BJ (cell line): Measurements from ENCODE around the gene MARS1. TPM values are rescaled to one million over a fixed set of nuclear protein-coding genes. Genes with fewer than 3 reads are reported as not detected.
A peak's percentile ranks its signal among the peaks of the same experiment; 100 is the strongest.

Source experiments
- CTCF ChIA-PET: fragments of 350-600 bp; formaldehyde crosslinking; extraction: SDS; loops from one replicate; lab custom pipeline; 2021; ENCODE audit warnings: antibody characterized with exemption, inconsistent platforms; lab: Yijun Ruan, JAX
- POLR2A ChIA-PET: fragments of 300-600 bp; sonication (Branson Sonifier 250); formaldehyde crosslinking; extraction: SDS; loops from one replicate; lab custom pipeline; 2021; ENCODE audit warnings: antibody characterized with exemption; lab: Charles Lee
- DNase-seq: peaks from one replicate; pipeline ENCODE4 v3.0.0-alpha.2; 2011; ENCODE audit warnings: low read depth
- H3K27me3 ChIP-seq: 2 replicates; pipeline ENCODE4 v1.6.0; 2011; ENCODE audit warnings: low read length; ENCODE audit not compliant: control insufficient read depth, insufficient read depth
- H3K36me3 ChIP-seq: 2 replicates; pipeline ENCODE4 v1.5.1; 2011; ENCODE audit warnings: low read length; ENCODE audit not compliant: control insufficient read depth, insufficient read depth
- H3K4me3 ChIP-seq: 2 replicates; pipeline ENCODE4 v1.5.1; 2011; ENCODE audit warnings: low read depth, mild to moderate bottlenecking, control low read depth, low read length
- CTCF ChIP-seq: IDR thresholded peaks from 2 replicates; pipeline ENCODE4 v1.5.1; 2011; ENCODE audit warnings: low read depth, mild to moderate bottlenecking, control low read depth, inconsistent platforms, low read length, moderate library complexity; ENCODE audit not compliant: insufficient read depth
- polyA plus RNA-seq: library from polyadenylated mRNA; depleted of rRNA; stranded (reverse); fragments of >200 nt; gene quantifications from 2 replicates; pipeline ENCODE4 v1.2.3, GENCODE V29; 2011

Gene MARS1
- polyA plus RNA-seq, 1 experiment = 378 TPM

GRCh38 chr12:57518176-57518919 lies 30.5 kb downstream of the MARS1 start:
- CTCF ChIA-PET = interaction anchor here (0.8 kb wide), 1 partner anchor 55 kb away, joined by 4 read pairs; no protein-coding TSS in a partner anchor
- H3K36me3 ChIP-seq = peaks cover 29% of the 10 kb centered on the region
- H3K27me3 ChIP-seq = no peaks in the 10 kb centered on the region
- DNase-seq = no peak
- TF ChIP-seq CTCF = no peak
- POLR2A ChIA-PET = interaction anchor here (0.6 to 0.9 kb wide), 2 partner anchors 52 to 125 kb away, joined by 3 to 4 read pairs; no protein-coding TSS in a partner anchor
- H3K4me3 ChIP-seq = peak overlapping the region; percentile 76

- TF ChIP-seq CTCF = no peak
- no peak for DNase-seq
- Histone ChIP-seq H3K36me3 (peaks cover 28% of the 10 kb centered on the region), H3K4me3 (peak overlapping the region; percentile 76), H3K27me3 (no peaks in the 10 kb centered on the region)
- ChIA-PET CTCF (interaction anchor here (1.0 to 2.0 kb wide), 2 partner anchors 57 to 60 kb away, joined by 3 to 4 read pairs; no protein-coding TSS in a partner anchor), POLR2A (no interaction called here)
Measured at GRCh38 chr12:57518920-57519795, 31.3 kb downstream of the MARS1 start.

GRCh38 chr12:57519796-57520052 lies 31.9 kb downstream of the MARS1 start:
- H3K27me3 ChIP-seq = no peaks in the 10 kb centered on the region
- peaks cover 30% of the 10 kb centered on the region for H3K36me3 ChIP-seq
- no peak for TF ChIP-seq CTCF
- peak overlapping the region; percentile 76 for H3K4me3 ChIP-seq
- ChIA-PET CTCF (interaction anchor here (1.0 to 2.0 kb wide), 2 partner anchors 58 to 61 kb away, joined by 3 to 4 read pairs; no protein-coding TSS in a partner anchor), POLR2A (interaction anchor here (0.6 kb wide), 1 partner anchor 10 kb away, joined by 4 read pairs; no protein-coding TSS in a partner anchor)
- DNase-seq = no peak

- Histone ChIP-seq H3K36me3 (peaks cover 29% of the 10 kb centered on the region), H3K27me3 (no peaks in the 10 kb centered on the region), H3K4me3 (peak within 1 kb of the TSS; percentile 76)
- ChIA-PET POLR2A (interaction anchor here (0.6 kb wide), 2 partner anchors 10 to 27 kb away, joined by 3 to 4 read pairs; partner anchors contain the start of gene DCTN2), CTCF (interaction anchor here (1.0 to 2.0 kb wide), 3 partner anchors 58 to 61 kb away, joined by 3 to 4 read pairs (median 3); no protein-coding TSS in a partner anchor)
- DNase-seq = peak; percentile 92
- TF ChIP-seq CTCF = no peak
Measured at GRCh38 chr12:57520053-57520818, 32.4 kb downstream of the MARS1 start, which contains the start of gene DDIT3. DDIT3 (minus strand) TSS chr12:57520514; CDS start chr12:57517406, 3,108 bp downstream.
